ENCODE data around the gene SMCO2. TPM values are rescaled to one million over a fixed set of nuclear protein-coding genes. Genes with fewer than 3 reads are reported as not detected.

SMCO2 gene
- total and polyA plus RNA-seq, 2 donors = 0.71 to 2.6 TPM

GRCh38 chr12:27463511-27464219 is 17.1 kb downstream of the SMCO2 start:
- H3K9me3 ChIP-seq (ENCODE audit: control insufficient read depth in 2 of 2, insufficient read depth in 1 of 2, low read length in 1 of 2) = no peaks in the 10 kb centered on the region
- no peak overlapping the region for H3K27ac ChIP-seq (ENCODE audit: low read depth in 1 of 2, low read length in 1 of 2)
- DNase-seq (ENCODE audit: low read depth in 6 of 9, low spot score in 9 of 9) = no peak
- no peaks in the 10 kb centered on the region for H3K36me3 ChIP-seq (ENCODE audit: control insufficient read depth in 2 of 2, insufficient read depth in 2 of 2, low read length in 1 of 2)
- peaks cover 4 to 6% of the 10 kb centered on the region in 2 donors for H3K4me1 ChIP-seq (ENCODE audit: control insufficient read depth in 2 of 2, insufficient read depth in 2 of 2, low read length in 2 of 2)
- H3K27me3 ChIP-seq (ENCODE audit: control insufficient read depth in 2 of 2, insufficient read depth in 1 of 2, low read length in 1 of 2) = no peaks in the 10 kb centered on the region
- no peak overlapping the region for H3K4me3 ChIP-seq (ENCODE audit: low read length in 2 of 2)
- WGBS = 96% methylated on average over 11 of the region's 11 CpGs

DNA sequence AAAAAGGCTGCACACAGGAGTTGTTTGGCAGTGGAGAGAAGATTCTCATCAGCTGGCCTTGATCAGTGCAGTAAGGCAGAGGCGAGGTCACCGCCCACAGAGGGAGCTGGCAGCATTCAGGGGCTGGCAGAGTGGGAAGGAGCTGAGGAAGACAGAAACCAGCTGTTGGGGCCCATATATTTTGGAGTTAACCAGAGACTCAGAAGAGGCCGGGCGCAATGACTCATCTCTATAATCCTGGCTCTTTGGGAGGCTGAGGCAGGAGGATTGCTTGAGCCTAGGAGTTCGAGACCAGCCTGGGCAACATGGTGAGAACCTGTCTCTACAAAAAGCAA is 17.7 kb downstream of the SMCO2 start:
- Histone ChIP-seq H3K36me3 (ENCODE audit: control insufficient read depth in 2 of 2, insufficient read depth in 2 of 2, low read length in 1 of 2) (no peaks in the 10 kb centered on the region), H3K9me3 (ENCODE audit: control insufficient read depth in 2 of 2, insufficient read depth in 1 of 2, low read length in 1 of 2) (no peaks in the 10 kb centered on the region), H3K4me1 (ENCODE audit: control insufficient read depth in 2 of 2, insufficient read depth in 2 of 2, low read length in 2 of 2) (peaks cover 8 to 9% of the 10 kb centered on the region in 2 donors), H3K27me3 (ENCODE audit: control insufficient read depth in 2 of 2, insufficient read depth in 1 of 2, low read length in 1 of 2) (no peaks in the 10 kb centered on the region), H3K27ac (ENCODE audit: low read depth in 1 of 2, low read length in 1 of 2) (no peak overlapping the region), H3K4me3 (ENCODE audit: low read length in 2 of 2) (no peak overlapping the region)
- WGBS = 87% methylated on average over 5 of the region's 5 CpGs
- no peak for DNase-seq (ENCODE audit: low read depth in 6 of 9, low spot score in 9 of 9)

DNA sequence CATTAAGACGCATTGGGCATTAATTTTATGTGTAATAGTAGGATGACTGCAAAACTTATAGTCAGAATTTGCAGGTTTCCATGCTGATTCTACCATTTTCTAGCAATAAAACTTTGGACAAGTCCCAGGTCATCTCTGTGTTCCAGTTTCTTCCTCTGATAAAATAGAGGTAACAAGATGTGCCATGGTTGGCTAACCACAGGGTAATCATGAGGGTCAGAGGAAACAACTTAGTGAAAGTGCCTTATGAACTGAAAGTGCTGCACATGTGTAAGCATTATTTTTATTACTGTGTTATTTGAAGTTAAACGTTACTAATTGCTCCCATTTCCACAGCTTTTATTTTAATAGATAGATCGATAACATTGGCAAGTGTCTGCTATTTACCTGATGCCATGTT is 21.1 kb downstream of the SMCO2 start:
- peaks cover 11 to 16% of the 10 kb centered on the region in 2 donors for H3K4me1 ChIP-seq (ENCODE audit: control insufficient read depth in 2 of 2, insufficient read depth in 2 of 2, low read length in 2 of 2)
- no peaks in the 10 kb centered on the region for H3K9me3 ChIP-seq (ENCODE audit: control insufficient read depth in 2 of 2, insufficient read depth in 1 of 2, low read length in 1 of 2)
- WGBS = 88% methylated on average over 3 of the region's 3 CpGs
- no peak overlapping the region for H3K27ac ChIP-seq (ENCODE audit: low read depth in 1 of 2, low read length in 1 of 2)
- no peak overlapping the region for H3K4me3 ChIP-seq (ENCODE audit: low read length in 2 of 2)
- no peaks in the 10 kb centered on the region for H3K36me3 ChIP-seq (ENCODE audit: control insufficient read depth in 2 of 2, insufficient read depth in 2 of 2, low read length in 1 of 2)
- no peak for DNase-seq (ENCODE audit: low read depth in 6 of 9, low spot score in 9 of 9)
- H3K27me3 ChIP-seq (ENCODE audit: control insufficient read depth in 2 of 2, insufficient read depth in 1 of 2, low read length in 1 of 2) = no peaks in the 10 kb centered on the region

- H3K27ac ChIP-seq (ENCODE audit: low read depth in 1 of 2, low read length in 1 of 2) = no peak overlapping the region
- WGBS = 98% methylated on average over 2 of the region's 2 CpGs
- H3K4me1 ChIP-seq (ENCODE audit: control insufficient read depth in 2 of 2, insufficient read depth in 2 of 2, low read length in 2 of 2) = peaks cover 17 to 22% of the 10 kb centered on the region in 2 donors
- H3K4me3 ChIP-seq (ENCODE audit: low read length in 2 of 2) = no peak overlapping the region
- no peak for DNase-seq (ENCODE audit: low read depth in 6 of 9, low spot score in 9 of 9)
- no peaks in the 10 kb centered on the region for H3K36me3 ChIP-seq (ENCODE audit: control insufficient read depth in 2 of 2, insufficient read depth in 2 of 2, low read length in 1 of 2)
- H3K27me3 ChIP-seq (ENCODE audit: control insufficient read depth in 2 of 2, insufficient read depth in 1 of 2, low read length in 1 of 2) = no peaks in the 10 kb centered on the region
- H3K9me3 ChIP-seq (ENCODE audit: control insufficient read depth in 2 of 2, insufficient read depth in 1 of 2, low read length in 1 of 2) = no peaks in the 10 kb centered on the region
These were observed 21.7 kb downstream of the SMCO2 start for GRCh38 chr12:27468241-27468640.

DNA sequence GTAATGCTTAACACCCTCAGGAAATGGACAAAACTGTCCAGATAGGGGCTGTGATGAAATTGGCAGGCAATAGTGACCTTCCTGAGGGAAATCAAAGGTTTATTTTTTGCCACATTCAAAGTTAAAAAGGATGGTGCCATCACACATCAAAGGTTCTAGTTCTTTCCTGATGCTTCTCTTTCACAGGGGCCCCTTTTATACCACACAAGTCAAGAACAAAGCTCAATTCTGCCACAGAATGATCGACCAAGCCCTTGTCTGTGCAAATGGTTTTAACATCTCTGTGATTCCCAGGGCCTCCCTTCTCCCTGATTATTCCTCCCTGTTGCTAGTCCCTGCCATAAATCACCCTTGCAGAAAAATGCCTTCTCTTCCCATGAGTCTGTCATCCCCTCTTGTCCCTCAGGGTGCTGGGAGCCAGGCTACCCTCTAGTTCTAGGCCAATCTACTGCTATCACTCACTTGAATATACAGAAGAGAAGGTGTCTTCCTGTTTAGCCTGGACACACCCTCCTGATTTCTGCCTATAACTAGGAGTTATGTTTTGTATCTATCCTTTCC is 22.7 kb downstream of the SMCO2 start:
- Histone ChIP-seq H3K9me3 (ENCODE audit: control insufficient read depth in 2 of 2, insufficient read depth in 1 of 2, low read length in 1 of 2) (no peaks in the 10 kb centered on the region), H3K4me1 (ENCODE audit: control insufficient read depth in 2 of 2, insufficient read depth in 2 of 2, low read length in 2 of 2) (peaks cover 19 to 23% of the 10 kb centered on the region in 2 donors), H3K4me3 (ENCODE audit: low read length in 2 of 2) (no peak overlapping the region), H3K27me3 (ENCODE audit: control insufficient read depth in 2 of 2, insufficient read depth in 1 of 2, low read length in 1 of 2) (no peaks in the 10 kb centered on the region), H3K36me3 (ENCODE audit: control insufficient read depth in 2 of 2, insufficient read depth in 2 of 2, low read length in 1 of 2) (no peaks in the 10 kb centered on the region), H3K27ac (ENCODE audit: low read depth in 1 of 2, low read length in 1 of 2) (no peak overlapping the region)
- peak in 4 of 9 donors; percentile 28 to 59 (median 36) for DNase-seq (ENCODE audit: low read depth in 6 of 9, low spot score in 9 of 9)
- WGBS = 11% methylated on average over 1 of the region's 1 CpG

DNA sequence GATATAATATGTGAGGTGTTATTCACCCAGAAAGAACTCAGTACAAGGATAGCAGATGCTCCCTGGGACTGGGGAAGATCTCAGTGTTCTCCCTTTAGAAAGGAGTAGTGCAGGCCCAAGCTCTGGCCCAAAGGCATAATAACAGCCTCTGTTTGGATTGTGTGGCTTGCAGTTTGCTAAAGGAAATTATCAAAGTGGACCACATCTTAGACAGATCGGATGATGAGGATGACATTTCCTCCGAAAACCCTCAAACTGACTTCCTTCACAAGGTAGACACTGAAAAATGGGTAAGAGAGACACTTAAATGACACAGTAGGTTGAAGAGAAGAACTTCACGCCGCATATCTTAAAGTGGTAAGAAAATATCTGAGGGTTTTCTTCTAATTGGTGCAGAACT is 26.1 kb downstream of the SMCO2 start:
- Histone ChIP-seq H3K4me1 (ENCODE audit: control insufficient read depth in 2 of 2, insufficient read depth in 2 of 2, low read length in 2 of 2) (peaks cover 19 to 28% of the 10 kb centered on the region in 2 donors), H3K9me3 (ENCODE audit: control insufficient read depth in 2 of 2, insufficient read depth in 1 of 2, low read length in 1 of 2) (no peaks in the 10 kb centered on the region), H3K27me3 (ENCODE audit: control insufficient read depth in 2 of 2, insufficient read depth in 1 of 2, low read length in 1 of 2) (no peaks in the 10 kb centered on the region), H3K36me3 (ENCODE audit: control insufficient read depth in 2 of 2, insufficient read depth in 2 of 2, low read length in 1 of 2) (no peaks in the 10 kb centered on the region), H3K4me3 (ENCODE audit: low read length in 2 of 2) (no peak overlapping the region), H3K27ac (ENCODE audit: low read depth in 1 of 2, low read length in 1 of 2) (peak overlapping the region; percentile 20 to 52)
- DNase-seq (ENCODE audit: low read depth in 6 of 9, low spot score in 9 of 9) = peak in 6 of 9 donors; percentile 27 to 77 (median 42)
- WGBS = 2% methylated on average over 4 of the region's 4 CpGs

- Histone ChIP-seq H3K27ac (ENCODE audit: low read depth in 1 of 2, low read length in 1 of 2) (no peak overlapping the region), H3K9me3 (ENCODE audit: control insufficient read depth in 2 of 2, insufficient read depth in 1 of 2, low read length in 1 of 2) (peaks cover 2 to 15% of the 10 kb centered on the region in 2 donors)
- 94% methylated on average over 3 of the region's 3 CpGs for WGBS
These were observed 27.8 kb downstream of the SMCO2 start for GRCh38 chr12:27474344-27474743.

GRCh38 chr12:27477049-27477448 is 30.5 kb downstream of the SMCO2 start:
- Histone ChIP-seq H3K4me3 (ENCODE audit: low read length in 2 of 2) (no peak overlapping the region), H3K27ac (ENCODE audit: low read depth in 1 of 2, low read length in 1 of 2) (no peak overlapping the region), H3K27me3 (ENCODE audit: control insufficient read depth in 2 of 2, insufficient read depth in 1 of 2, low read length in 1 of 2) (no peaks in the 10 kb centered on the region), H3K9me3 (ENCODE audit: control insufficient read depth in 2 of 2, insufficient read depth in 1 of 2, low read length in 1 of 2) (peaks cover 2 to 21% of the 10 kb centered on the region in 2 donors), H3K36me3 (ENCODE audit: control insufficient read depth in 2 of 2, insufficient read depth in 2 of 2, low read length in 1 of 2) (no peaks in the 10 kb centered on the region), H3K4me1 (ENCODE audit: control insufficient read depth in 2 of 2, insufficient read depth in 2 of 2, low read length in 2 of 2) (peaks cover 11 to 15% of the 10 kb centered on the region in 2 donors)
- no peak for DNase-seq (ENCODE audit: low read depth in 6 of 9, low spot score in 9 of 9)

More at GRCh38 chr12:27474344-27474743, 27.8 kb downstream of the SMCO2 start:
- Histone ChIP-seq H3K36me3 (ENCODE audit: control insufficient read depth in 2 of 2, insufficient read depth in 2 of 2, low read length in 1 of 2) (no peaks in the 10 kb centered on the region), H3K4me3 (ENCODE audit: low read length in 2 of 2) (no peak overlapping the region), H3K27me3 (ENCODE audit: control insufficient read depth in 2 of 2, insufficient read depth in 1 of 2, low read length in 1 of 2) (no peaks in the 10 kb centered on the region), H3K4me1 (ENCODE audit: control insufficient read depth in 2 of 2, insufficient read depth in 2 of 2, low read length in 2 of 2) (peaks cover 13 to 23% of the 10 kb centered on the region in 2 donors)
- DNase-seq (ENCODE audit: low read depth in 6 of 9, low spot score in 9 of 9) = no peak

GRCh38 chr12:27478949-27479348 is 32.4 kb downstream of the SMCO2 start:
- Histone ChIP-seq H3K4me3 (ENCODE audit: low read length in 2 of 2) (no peak overlapping the region), H3K36me3 (ENCODE audit: control insufficient read depth in 2 of 2, insufficient read depth in 2 of 2, low read length in 1 of 2) (no peaks in the 10 kb centered on the region), H3K27me3 (ENCODE audit: control insufficient read depth in 2 of 2, insufficient read depth in 1 of 2, low read length in 1 of 2) (no peaks in the 10 kb centered on the region), H3K4me1 (ENCODE audit: control insufficient read depth in 2 of 2, insufficient read depth in 2 of 2, low read length in 2 of 2) (peaks cover 0 to 5% of the 10 kb centered on the region in 2 donors), H3K9me3 (ENCODE audit: control insufficient read depth in 2 of 2, insufficient read depth in 1 of 2, low read length in 1 of 2) (peaks cover 2 to 21% of the 10 kb centered on the region in 2 donors), H3K27ac (ENCODE audit: low read depth in 1 of 2, low read length in 1 of 2) (no peak overlapping the region)
- DNase-seq (ENCODE audit: low read depth in 6 of 9, low spot score in 9 of 9) = no peak

All from thymus (tissue), 11 donors.